K562 (cell line): Measurements from ENCODE around the gene PPIH. TPM values are rescaled to one million over a fixed set of nuclear protein-coding genes. Genes with fewer than 3 reads are reported as not detected.

ENCODE experiments used
- ATAC-seq: fragments of 200-7000 bp; cut with Tn5 transposase; 3 replicates; pipeline ENCODE4 v1.9.1; 2020; ENCODE audit warnings: moderate library complexity
- BruUV-seq: library from RNA; stranded (reverse); fragments of 400-500 nt; replicated peaks from 2 replicates; lab custom pipeline; 2021; lab: Mats Ljungman, UMichigan
- CTCF ChIA-PET: fragments of 300-600 bp; formaldehyde crosslinking; extraction: SDS; loops from one replicate; lab custom pipeline; 2021; ENCODE audit warnings: low intra/inter-chr PET ratio; lab: Yijun Ruan, JAX
- POLR2A ChIA-PET: fragments of 300-600, 350-650 bp; sonication (Branson Sonifier 250); formaldehyde crosslinking; extraction: SDS; loops from one replicate; lab custom pipeline; 2021; ENCODE audit warnings: antibody characterized with exemption, inconsistent platforms; lab: Yijun Ruan, JAX
- DNase-seq, 4 experiments: peaks; one replicate each; pipeline versions ENCODE4 v3.0.0 to v3.0.0-alpha.2; 2011 to 2018; ENCODE audit warnings: low spot score in 3 of 4, mixed read lengths in 3 of 4; ENCODE audit errors: extremely low read depth in 1 of 4
- FAIRE-seq: peaks from 2 replicates; lab custom pipeline; 2011; peaks lifted over from hg19 to GRCh38; lab: Jason Lieb, UNC
- H2AFZ ChIP-seq: 2 replicates; pipeline ENCODE4 v1.6.0; 2011; ENCODE audit warnings: low read depth, low read length, control low read depth, inconsistent platforms
- H3K27ac ChIP-seq: fragments of 200-600 bp; 3 replicates; pipeline ENCODE4 v1.8.0; 2011; ENCODE audit warnings: low read depth, mild to moderate bottlenecking, control low read depth, inconsistent platforms, low read length, moderate library complexity, mixed read lengths; ENCODE audit errors: extremely low read depth
- H3K27me3 ChIP-seq, 2 experiments: fragments of 300-600 bp in 1 of 2; 2 replicates in 1 of 2; 3 replicates in 1 of 2; pipeline versions ENCODE4 v1.6.0 to v1.8.0; 2011; ENCODE audit warnings: inconsistent platforms in 2 of 2, low read length in 2 of 2, mild to moderate bottlenecking in 1 of 2, mixed read lengths in 1 of 2, moderate library complexity in 1 of 2; ENCODE audit not compliant: control insufficient read depth in 2 of 2, insufficient read depth in 2 of 2
- H3K36me3 ChIP-seq: fragments of 300-600 bp; 3 replicates; pipeline ENCODE4 v1.8.0; 2011; ENCODE audit warnings: mild to moderate bottlenecking, low read length, inconsistent platforms; ENCODE audit not compliant: control insufficient read depth, insufficient read depth
- H3K4me1 ChIP-seq, 2 experiments: fragments of 200-600 bp in 1 of 2; replicated peaks in 1 of 2; 2 replicates in 1 of 2; 3 replicates in 1 of 2; pipeline versions ENCODE4 v1.5.1 to v1.8.0; 2011; ENCODE audit warnings: inconsistent platforms in 2 of 2, low read length in 2 of 2, mild to moderate bottlenecking in 1 of 2, mixed read lengths in 1 of 2, moderate library complexity in 1 of 2; ENCODE audit not compliant: control insufficient read depth in 2 of 2, insufficient read depth in 2 of 2
- H3K4me2 ChIP-seq: 2 replicates; pipeline ENCODE4 v1.6.1; 2011; ENCODE audit warnings: low read length, control low read depth, inconsistent platforms, mixed read lengths; ENCODE audit not compliant: insufficient read depth
- H3K4me3 ChIP-seq: fragments of 200-600 bp; sonication (generic), shearing (Covaris generic); 2 replicates; pipeline ENCODE4 v1.5.1; 2016; ENCODE audit warnings: control low read depth, inconsistent platforms
- H3K79me2 ChIP-seq: fragments of 200-600 bp; 3 replicates; pipeline ENCODE4 v1.8.0; 2011; ENCODE audit warnings: low read length, inconsistent platforms; ENCODE audit not compliant: control insufficient read depth, insufficient read depth
- H3K9ac ChIP-seq, 2 experiments: 2 replicates each; pipeline versions ENCODE4 v1.6.0 to v1.6.1; 2011; ENCODE audit warnings: low read depth in 2 of 2, low read length in 2 of 2, control low read depth in 1 of 2, inconsistent platforms in 1 of 2, mild to moderate bottlenecking in 1 of 2, mixed read lengths in 1 of 2; ENCODE audit not compliant: insufficient read depth in 1 of 2
- H3K9me1 ChIP-seq: one replicate; pipeline ENCODE4 v1.6.0; 2011; ENCODE audit warnings: inconsistent platforms, mild to moderate bottlenecking, low read length, moderate library complexity; ENCODE audit not compliant: control insufficient read depth, insufficient read depth
- H3K9me3 ChIP-seq: replicated peaks from 2 replicates; pipeline ENCODE4 v1.5.1; 2011; ENCODE audit warnings: low read depth, low read length, inconsistent platforms; ENCODE audit not compliant: control insufficient read depth, insufficient read depth
- H4K20me1 ChIP-seq: replicated peaks from 2 replicates; pipeline ENCODE4 v1.6.1; 2011; ENCODE audit warnings: low read length, inconsistent platforms, mixed read lengths; ENCODE audit not compliant: control insufficient read depth, insufficient read depth
- ARID2 ChIP-seq: fragments of 450-650 bp; IDR thresholded peaks from 2 replicates; pipeline ENCODE4 v1.6.1; 2017; ENCODE audit warnings: antibody characterized with exemption, mild to moderate bottlenecking
- CBX3 ChIP-seq, 2 experiments: IDR thresholded peaks; 1 replicate in 1 of 2; 2 replicates in 1 of 2; pipeline ENCODE4 v1.6.1; 2012; ENCODE audit warnings: inconsistent platforms in 2 of 2, low read length in 2 of 2, borderline replicate concordance in 1 of 2, control low read depth in 1 of 2
- ETS2 ChIP-seq: IDR thresholded peaks from 2 replicates; pipeline ENCODE4 v1.6.1; 2016; ENCODE audit warnings: borderline replicate concordance, missing genetic modification characterization, mild to moderate bottlenecking, moderate library complexity, missing compliant biosample characterization; ENCODE audit not compliant: poor library complexity, severe bottlenecking
- NFIC ChIP-seq: fragments of 450-650 bp; IDR thresholded peaks from 2 replicates; pipeline ENCODE4 v1.6.1; 2017; ENCODE audit warnings: mild to moderate bottlenecking, inconsistent platforms
- NFXL1 ChIP-seq: fragments of 450-650 bp; formaldehyde crosslinking; IDR thresholded peaks from 2 replicates; pipeline ENCODE4 v1.4.0; 2021; ENCODE audit warnings: mild to moderate bottlenecking
- PCBP1 ChIP-seq: fragments of 200-400 bp; formaldehyde crosslinking; IDR thresholded peaks from 2 replicates; pipeline ENCODE4 v1.6.1; 2018; ENCODE audit warnings: mild to moderate bottlenecking, low read depth, low read length; ENCODE audit not compliant: poor library complexity, severe bottlenecking
- PML ChIP-seq: IDR thresholded peaks from 2 replicates; pipeline ENCODE4 v1.6.1; 2012; ENCODE audit warnings: low read length, inconsistent platforms
- SMARCA4 ChIP-seq: fragments of 450-650 bp; IDR thresholded peaks from 2 replicates; pipeline ENCODE4 v1.6.1; 2016
- SMARCB1 ChIP-seq: IDR thresholded peaks from 2 replicates; pipeline ENCODE4 v1.6.1; 2011; ENCODE audit warnings: improper control_type of control experiment, low read depth; ENCODE audit not compliant: insufficient read length
- SP1 ChIP-seq: sonication (generic); formaldehyde crosslinking; IDR thresholded peaks from 2 replicates; pipeline ENCODE4 v1.8.1; 2022; ENCODE audit warnings: mild to moderate bottlenecking, missing genetic modification reagents
- ZC3H11A ChIP-seq: IDR thresholded peaks from 2 replicates; pipeline ENCODE4 v1.6.1; 2012; ENCODE audit warnings: low read depth, low read length, improper control_type of control experiment
- ZNF717 ChIP-seq: fragments of 250-450 bp; sonication (Bioruptor Pico); IDR thresholded peaks from 2 replicates; pipeline ENCODE4 v1.5.0; 2021
- ZNF75A ChIP-seq: fragments of 450-650 bp; formaldehyde crosslinking; IDR thresholded peaks from 2 replicates; pipeline ENCODE4 v1.4.0; 2020; ENCODE audit warnings: mild to moderate bottlenecking
- WGBS: fragments of 100-300 bp; shearing (Covaris generic); methylation state at CpG from one replicate; pipeline ENCODE4 v1.1.6; 2016; ENCODE audit warnings: low coverage, mixed read lengths; ENCODE audit not compliant: insufficient coverage; ENCODE audit errors: missing lambda C conversion rate; 5-methylcytosine and 5-hydroxymethylcytosine counted together
- in situ Hi-C: fragments of 300-500 bp; cut with MboI; formaldehyde crosslinking; loops from 4 replicates; pipeline ENCODE4 v1.15.0; 2018; ENCODE audit warnings: inconsistent platforms, mixed read lengths
- intact Hi-C: fragments of 100-400 bp; cut with micrococcal nuclease; formaldehyde crosslinking; loops from 2 replicates; pipeline ENCODE4 v1.14.2; 2022
- polyA plus RNA-seq, 8 experiments: library from polyadenylated mRNA; depleted of rRNA in 4 of 8; stranded (reverse) in 5 of 8; unstranded in 3 of 8; fragments of >200 nt; fragmentation: Nextera tagmentation in 2 of 8; fragmentation: Illumina TruSeq in 1 of 8; extraction: Ambion mirVana in 2 of 8; extraction: Trizol in 1 of 8; gene quantifications; 2 replicates each; pipeline versions ENCODE4 v1.2.1 to v1.2.3, GENCODE V29; 2011 to 2014; ENCODE audit warnings: inconsistent platforms in 1 of 8, missing spikeins in 1 of 8
- total RNA-seq, 7 experiments: library from RNA; depleted of rRNA in 6 of 7; stranded (reverse); fragments of >200 nt in 6 of 7; fragmentation: Illumina TruSeq in 2 of 7; extraction: Trizol in 2 of 7; gene quantifications; 2 replicates each; pipeline versions ENCODE4 v1.2.1 to v1.2.3, GENCODE V29; 2011 to 2021; ENCODE audit warnings: low replicate concordance in 1 of 7
- TF ChIP-seq, protein P1 (sequence below): sonication (generic); formaldehyde crosslinking; IDR thresholded peaks from 2 replicates; pipeline ENCODE4 v1.4.0; 2020; ENCODE audit warnings: mild to moderate bottlenecking, missing genetic modification reagents
- TF ChIP-seq, protein P2 (sequence below): fragments of 450-650 bp; formaldehyde crosslinking; IDR thresholded peaks from 2 replicates; pipeline ENCODE4 v1.4.0; 2020; ENCODE audit warnings: mild to moderate bottlenecking, moderate library complexity
- TF ChIP-seq, protein P3 (sequence below): fragments of 450-650 bp; IDR thresholded peaks from 2 replicates; pipeline ENCODE4 v1.6.1; 2016; ENCODE audit warnings: mild to moderate bottlenecking

Gene PPIH
- total and polyA plus RNA-seq, 9 of the 15 experiments (the other 6 are each of a cell fraction or from before 2014, with no cell fraction given), result 197 to 470 (median 277) TPM

DNA sequence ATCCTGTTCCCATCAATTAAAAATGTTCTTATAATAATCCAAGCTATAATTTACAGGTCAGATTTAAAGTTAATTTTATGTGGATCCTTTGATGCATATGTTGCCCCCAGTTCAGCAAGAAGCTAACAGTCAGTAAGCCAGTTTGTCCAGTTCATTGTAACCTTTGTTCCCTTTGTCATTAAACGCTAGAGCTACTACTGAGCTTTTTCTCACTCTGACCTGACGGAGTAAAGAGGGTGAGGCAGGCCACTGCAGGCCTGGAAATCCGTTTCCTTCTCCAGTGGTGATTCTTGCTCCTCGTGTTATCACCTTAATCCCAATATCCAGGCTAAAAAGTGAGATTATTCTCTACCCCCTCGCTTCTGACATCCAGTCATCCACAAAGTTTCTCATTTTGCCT is 34.2 kb downstream of the PPIH start (continued):
- TF ChIP-seq, protein P1, sequence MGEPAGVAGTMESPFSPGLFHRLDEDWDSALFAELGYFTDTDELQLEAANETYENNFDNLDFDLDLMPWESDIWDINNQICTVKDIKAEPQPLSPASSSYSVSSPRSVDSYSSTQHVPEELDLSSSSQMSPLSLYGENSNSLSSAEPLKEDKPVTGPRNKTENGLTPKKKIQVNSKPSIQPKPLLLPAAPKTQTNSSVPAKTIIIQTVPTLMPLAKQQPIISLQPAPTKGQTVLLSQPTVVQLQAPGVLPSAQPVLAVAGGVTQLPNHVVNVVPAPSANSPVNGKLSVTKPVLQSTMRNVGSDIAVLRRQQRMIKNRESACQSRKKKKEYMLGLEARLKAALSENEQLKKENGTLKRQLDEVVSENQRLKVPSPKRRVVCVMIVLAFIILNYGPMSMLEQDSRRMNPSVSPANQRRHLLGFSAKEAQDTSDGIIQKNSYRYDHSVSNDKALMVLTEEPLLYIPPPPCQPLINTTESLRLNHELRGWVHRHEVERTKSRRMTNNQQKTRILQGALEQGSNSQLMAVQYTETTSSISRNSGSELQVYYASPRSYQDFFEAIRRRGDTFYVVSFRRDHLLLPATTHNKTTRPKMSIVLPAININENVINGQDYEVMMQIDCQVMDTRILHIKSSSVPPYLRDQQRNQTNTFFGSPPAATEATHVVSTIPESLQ, result no peak
- TF ChIP-seq, protein P2, sequence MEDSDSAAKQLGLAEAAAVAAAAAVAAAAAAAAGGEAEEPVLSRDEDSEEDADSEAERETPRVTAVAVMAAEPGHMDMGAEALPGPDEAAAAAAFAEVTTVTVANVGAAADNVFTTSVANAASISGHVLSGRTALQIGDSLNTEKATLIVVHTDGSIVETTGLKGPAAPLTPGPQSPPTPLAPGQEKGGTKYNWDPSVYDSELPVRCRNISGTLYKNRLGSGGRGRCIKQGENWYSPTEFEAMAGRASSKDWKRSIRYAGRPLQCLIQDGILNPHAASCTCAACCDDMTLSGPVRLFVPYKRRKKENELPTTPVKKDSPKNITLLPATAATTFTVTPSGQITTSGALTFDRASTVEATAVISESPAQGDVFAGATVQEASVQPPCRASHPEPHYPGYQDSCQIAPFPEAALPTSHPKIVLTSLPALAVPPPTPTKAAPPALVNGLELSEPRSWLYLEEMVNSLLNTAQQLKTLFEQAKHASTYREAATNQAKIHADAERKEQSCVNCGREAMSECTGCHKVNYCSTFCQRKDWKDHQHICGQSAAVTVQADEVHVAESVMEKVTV (CRISPR knock-in tag), result no peak
- TF ChIP-seq ETS2 (no peak), NFXL1 (CRISPR knock-in tag) (no peak)

DNA sequence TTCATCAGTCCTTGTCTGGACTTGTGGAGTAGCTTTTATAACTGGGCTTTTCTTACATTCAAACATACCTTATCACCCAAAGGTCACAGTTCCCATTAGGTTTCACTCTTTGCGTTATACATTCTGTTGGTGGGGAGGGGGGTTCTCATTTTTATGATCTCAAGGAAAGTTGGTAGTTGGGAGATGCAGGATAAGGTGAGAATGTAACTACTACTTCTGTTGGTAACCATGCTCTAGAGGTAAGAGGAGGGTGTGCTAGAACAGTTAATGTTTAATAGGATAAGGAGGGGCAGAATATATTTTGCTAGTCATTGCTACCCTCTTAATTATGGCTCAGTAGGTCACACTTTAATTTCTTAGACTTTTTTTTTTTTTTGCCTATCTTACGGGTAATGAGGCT is 34.7 kb downstream of the PPIH start:
- Histone ChIP-seq H3K4me2 (no peak overlapping the region), H3K9me1 (peaks cover 4% of the 10 kb centered on the region), H2AFZ (no peak overlapping the region), H4K20me1 (peaks cover 59% of the 10 kb centered on the region), H3K9ac (no peak overlapping the region), H3K27me3 (no peaks in the 10 kb centered on the region), H3K27ac (0 out of 3 replicates have a peak overlapping the region, but pooled peaks have one; percentile 8), H3K79me2 (peaks cover 98% of the 10 kb centered on the region), H3K9me3 (no peaks in the 10 kb centered on the region), H3K4me1 (peaks cover 0 to 22% of the 10 kb centered on the region in 2 experiments; a peak in 3 of 5 replicates), H3K36me3 (peaks cover 100% of the 10 kb centered on the region), H3K4me3 (no peak overlapping the region)
- FAIRE-seq (no peak), DNase-seq (no peak), ATAC-seq (no peak)
- ChIA-PET CTCF (no interaction called here), POLR2A (interaction anchor here (1.1 to 5.7 kb wide), 4 partner anchors 10 to 27 kb away, joined by 4 to 58 read pairs (median 12); partner anchors contain the start of gene YBX1)
- BruUV-seq, result no TSS peak
- in situ Hi-C loops, result no loop called here
- TF ChIP-seq PCBP1 (no peak), CBX3 (IDR thresholded peaks at IDR 0.05; ENCODE audit: borderline replicate concordance in 1 of 2, low read length in 2 of 2) (no peak), SP1 (no peak), ZNF717 (CRISPR knock-in tag) (no peak), SMARCB1 (no peak), ZNF75A (CRISPR knock-in tag) (no peak), ARID2 (no peak), PML (no peak), ZC3H11A (no peak), SMARCA4 (no peak), NFIC (no peak)
- TF ChIP-seq, protein P3, sequence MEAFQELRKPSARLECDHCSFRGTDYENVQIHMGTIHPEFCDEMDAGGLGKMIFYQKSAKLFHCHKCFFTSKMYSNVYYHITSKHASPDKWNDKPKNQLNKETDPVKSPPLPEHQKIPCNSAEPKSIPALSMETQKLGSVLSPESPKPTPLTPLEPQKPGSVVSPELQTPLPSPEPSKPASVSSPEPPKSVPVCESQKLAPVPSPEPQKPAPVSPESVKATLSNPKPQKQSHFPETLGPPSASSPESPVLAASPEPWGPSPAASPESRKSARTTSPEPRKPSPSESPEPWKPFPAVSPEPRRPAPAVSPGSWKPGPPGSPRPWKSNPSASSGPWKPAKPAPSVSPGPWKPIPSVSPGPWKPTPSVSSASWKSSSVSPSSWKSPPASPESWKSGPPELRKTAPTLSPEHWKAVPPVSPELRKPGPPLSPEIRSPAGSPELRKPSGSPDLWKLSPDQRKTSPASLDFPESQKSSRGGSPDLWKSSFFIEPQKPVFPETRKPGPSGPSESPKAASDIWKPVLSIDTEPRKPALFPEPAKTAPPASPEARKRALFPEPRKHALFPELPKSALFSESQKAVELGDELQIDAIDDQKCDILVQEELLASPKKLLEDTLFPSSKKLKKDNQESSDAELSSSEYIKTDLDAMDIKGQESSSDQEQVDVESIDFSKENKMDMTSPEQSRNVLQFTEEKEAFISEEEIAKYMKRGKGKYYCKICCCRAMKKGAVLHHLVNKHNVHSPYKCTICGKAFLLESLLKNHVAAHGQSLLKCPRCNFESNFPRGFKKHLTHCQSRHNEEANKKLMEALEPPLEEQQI, result no peak
- intact Hi-C loops, result no loop called here
- WGBS, result 94% methylated on average over 2 of the region's 2 CpGs
